Endodermal cell (in vitro differentiated cells): ENCODE data around the gene STXBP6. TPM values are rescaled to one million over a fixed set of nuclear protein-coding genes. Genes with fewer than 3 reads are reported as not detected.

ENCODE experiments used
- DNase-seq: peaks from one replicate; pipeline ENCODE4 v3.0.0-alpha.2; 2017
- H3K27ac ChIP-seq: 2 replicates; pipeline ENCODE4 v1.5.1; 2013; ENCODE audit warnings: mild to moderate bottlenecking, low read depth, low read length, moderate library complexity
- H3K27me3 ChIP-seq: 2 replicates; pipeline ENCODE4 v1.6.1; 2013; ENCODE audit warnings: mild to moderate bottlenecking, low read length, moderate library complexity; ENCODE audit not compliant: insufficient read depth, control insufficient read depth, poor library complexity, severe bottlenecking
- H3K36me3 ChIP-seq: 2 replicates; pipeline ENCODE4 v1.7.0; 2013; ENCODE audit warnings: mild to moderate bottlenecking, low read length, moderate library complexity; ENCODE audit not compliant: control insufficient read depth, insufficient read depth
- H3K4me1 ChIP-seq: one replicate; pipeline ENCODE4 v1.7.0; 2013; ENCODE audit warnings: low read length; ENCODE audit not compliant: control insufficient read depth, insufficient read depth
- H3K4me3 ChIP-seq: 2 replicates; pipeline ENCODE4 v1.5.1; 2013; ENCODE audit warnings: mild to moderate bottlenecking, low read length, moderate library complexity
- H3K9ac ChIP-seq: 2 replicates; pipeline ENCODE4 v1.6.1; 2013; ENCODE audit warnings: mild to moderate bottlenecking, low read length, moderate library complexity; ENCODE audit not compliant: poor library complexity, severe bottlenecking; ENCODE audit errors: extremely low read depth
- H3K9me3 ChIP-seq: 2 replicates; pipeline ENCODE4 v1.6.1; 2013; ENCODE audit warnings: mild to moderate bottlenecking, low read length, moderate library complexity; ENCODE audit not compliant: control insufficient read depth
- H3K27ac Mint-ChIP-seq: 2 replicates; pipeline ENCODE4 v1.8.0; 2020; ENCODE audit warnings: mixed read lengths
- H3K27me3 Mint-ChIP-seq: 2 replicates; pipeline ENCODE4 v1.8.0; 2021; ENCODE audit warnings: mild to moderate bottlenecking, mixed read lengths; ENCODE audit not compliant: insufficient read depth
- H3K36me3 Mint-ChIP-seq: 2 replicates; pipeline ENCODE4 v1.8.0; 2020; ENCODE audit warnings: low read depth, mixed read lengths
- H3K4me1 Mint-ChIP-seq: 2 replicates; pipeline ENCODE4 v1.8.0; 2020; ENCODE audit warnings: mixed read lengths
- H3K4me3 Mint-ChIP-seq: 2 replicates; pipeline ENCODE4 v1.8.0; 2020; ENCODE audit warnings: mild to moderate bottlenecking, moderate library complexity, mixed read lengths
- H3K9me3 Mint-ChIP-seq: 2 replicates; pipeline ENCODE4 v1.8.0; 2020; ENCODE audit warnings: mild to moderate bottlenecking, mixed read lengths
- WGBS, 2 experiments: methylation state at CpG; one replicate each; pipeline versions ENCODE4 v1.1.5 to v1.1.7; 2013; ENCODE audit warnings: missing lambda C conversion rate in 2 of 2, mixed read lengths in 1 of 2; ENCODE audit not compliant: insufficient coverage in 1 of 2, insufficient read length in 1 of 2; 5-methylcytosine and 5-hydroxymethylcytosine counted together
- long read RNA-seq, 4 experiments: library from polyadenylated mRNA in 2 of 4; library from RNA in 1 of 4; library from capped mRNA in 1 of 4; stranded (forward) in 3 of 4; unstranded in 1 of 4; transcript quantifications; one replicate each; pipeline ENCODE4 v2.0.0, GENCODE V29; 2020 to 2021; ENCODE audit warnings: inconsistent platforms in 1 of 4
- polyA plus RNA-seq, 2 experiments: library from polyadenylated mRNA; stranded (reverse); fragments of 50-300 nt; gene quantifications; one replicate each; pipeline ENCODE4 v1.2.3, GENCODE V29; 2013
- total RNA-seq, 2 donors: library from RNA; stranded (reverse); fragmentation: NEBNext Ultra II Directional in 1 of 2; extraction: Animal tissue kit (Norgen Biotek cat#: 25700) in 1 of 2; gene quantifications; 2 replicates in 1 of 2; 3 replicates in 1 of 2; pipeline ENCODE4 v1.2.1, GENCODE V29; 2021
- TF ChIP-seq, protein P1 (sequence below): fragments of 200-600 bp; sonication (generic); conservative IDR thresholded peaks from 2 replicates; pipeline ENCODE4 v1.5.0; 2021; ENCODE audit warnings: antibody characterized with exemption, mild to moderate bottlenecking

Gene STXBP6
- 1 to 10 TPM in 1 of 2 donors, under 1 TPM in 1; 0.64 to 1.5 TPM for total RNA-seq
- 5.1 TPM for polyA plus RNA-seq (2013, experiment 1 of 2)
- 6.2 TPM for polyA plus RNA-seq (2013, experiment 2 of 2)
- long read RNA-seq, experiment 1, full-length matches to known transcripts = 1 of 1 reads
- long read RNA-seq, experiment 1, partial matches to known transcripts = 0 of 1 reads
- long read RNA-seq, experiment 1, other reads (novel, unspliced or antisense) = 0 of 1 reads
- long read RNA-seq, experiment 2, partial matches to known transcripts = 0 of 2 reads
- long read RNA-seq, experiment 2, other reads (novel, unspliced or antisense) = 2 of 2 reads
- long read RNA-seq, experiment 3 = 0 reads
- long read RNA-seq, experiment 4, partial matches to known transcripts = 0 of 2 reads
- long read RNA-seq, experiment 4, other reads (novel, unspliced or antisense) = 2 of 2 reads

DNA sequence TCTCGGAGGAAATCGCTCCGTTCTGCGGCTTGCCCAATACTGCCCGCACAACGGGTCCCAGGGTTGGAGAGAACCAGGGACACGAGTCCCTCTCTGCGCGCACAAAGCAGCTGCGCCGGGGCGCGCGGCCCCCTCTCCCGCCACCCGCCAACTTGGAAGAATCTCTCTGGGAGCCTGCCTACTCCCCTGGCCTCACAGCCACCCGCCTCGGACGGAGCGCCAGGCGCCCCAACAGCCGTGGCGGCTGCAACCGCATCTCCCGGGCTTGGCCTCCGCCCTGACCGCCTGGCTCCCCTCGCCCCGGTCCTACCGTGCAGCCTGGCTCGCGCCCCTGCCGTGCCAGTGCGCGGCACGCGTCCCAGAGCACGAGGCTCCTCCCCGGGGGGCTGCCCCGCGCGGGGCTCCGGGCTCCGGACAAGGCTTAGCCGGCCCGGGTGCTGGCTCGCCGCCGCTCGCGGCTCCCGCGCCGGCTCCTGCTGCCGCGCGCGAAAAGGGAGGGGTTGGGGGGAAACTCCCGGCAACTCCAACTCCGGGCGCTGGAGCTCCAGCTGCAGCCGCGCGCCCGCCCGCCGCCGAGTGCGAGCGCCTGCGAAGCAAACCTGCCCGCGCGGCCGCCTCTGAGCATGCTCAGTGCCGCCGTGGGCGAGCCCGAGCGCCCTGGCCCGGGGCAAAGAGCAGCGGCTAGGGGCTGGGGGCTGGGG lies at the start of gene STXBP6:
STXBP6 (minus strand) TSS at position 580 of the 701 bp plus-strand sequence. CDS start 75,329 bp downstream, outside the sequence.
- H3K4me3 Mint-ChIP-seq = peak within 1 kb of the TSS; percentile 65
- peaks cover 63% of the 10 kb centered on the region for H3K27me3 Mint-ChIP-seq
- no peak within 1 kb of the TSS for H3K27ac ChIP-seq

GRCh38 chr14:25097120-25097519 lies 47.2 kb upstream of the STXBP6 start:
- no peak overlapping the region for H3K9ac ChIP-seq
- H3K36me3 Mint-ChIP-seq = no peaks in the 10 kb centered on the region
- no peak overlapping the region for H3K27ac ChIP-seq

More for the DNA sequence above, at the start of gene STXBP6:
- peaks cover 18% of the 10 kb centered on the region for H3K4me1 Mint-ChIP-seq
- no peak within 1 kb of the TSS for H3K9ac ChIP-seq
- no peaks in the 10 kb centered on the region for H3K36me3 ChIP-seq
- no peaks in the 10 kb centered on the region for H3K36me3 Mint-ChIP-seq
- TF ChIP-seq, protein P1, sequence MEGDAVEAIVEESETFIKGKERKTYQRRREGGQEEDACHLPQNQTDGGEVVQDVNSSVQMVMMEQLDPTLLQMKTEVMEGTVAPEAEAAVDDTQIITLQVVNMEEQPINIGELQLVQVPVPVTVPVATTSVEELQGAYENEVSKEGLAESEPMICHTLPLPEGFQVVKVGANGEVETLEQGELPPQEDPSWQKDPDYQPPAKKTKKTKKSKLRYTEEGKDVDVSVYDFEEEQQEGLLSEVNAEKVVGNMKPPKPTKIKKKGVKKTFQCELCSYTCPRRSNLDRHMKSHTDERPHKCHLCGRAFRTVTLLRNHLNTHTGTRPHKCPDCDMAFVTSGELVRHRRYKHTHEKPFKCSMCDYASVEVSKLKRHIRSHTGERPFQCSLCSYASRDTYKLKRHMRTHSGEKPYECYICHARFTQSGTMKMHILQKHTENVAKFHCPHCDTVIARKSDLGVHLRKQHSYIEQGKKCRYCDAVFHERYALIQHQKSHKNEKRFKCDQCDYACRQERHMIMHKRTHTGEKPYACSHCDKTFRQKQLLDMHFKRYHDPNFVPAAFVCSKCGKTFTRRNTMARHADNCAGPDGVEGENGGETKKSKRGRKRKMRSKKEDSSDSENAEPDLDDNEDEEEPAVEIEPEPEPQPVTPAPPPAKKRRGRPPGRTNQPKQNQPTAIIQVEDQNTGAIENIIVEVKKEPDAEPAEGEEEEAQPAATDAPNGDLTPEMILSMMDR = no peak
- H3K27me3 ChIP-seq = peaks cover 71% of the 10 kb centered on the region
- peak within 1 kb of the TSS; percentile 78 for H3K4me3 ChIP-seq
- peaks cover 4% of the 10 kb centered on the region for H3K4me1 ChIP-seq
- WGBS, 2 experiments = 0% methylated on average over 7 to 82 of the region's 82 CpGs
- H3K9me3 ChIP-seq = no peaks in the 10 kb centered on the region
- peak; percentile 87 for DNase-seq
- H3K27ac Mint-ChIP-seq = no peak within 1 kb of the TSS
- no peaks in the 10 kb centered on the region for H3K9me3 Mint-ChIP-seq

GRCh38 chr14:25095736-25096437 lies 45.9 kb upstream of the STXBP6 start:
- peaks cover 2% of the 10 kb centered on the region for H3K9me3 Mint-ChIP-seq
- TF ChIP-seq, protein P1 = no peak
- no peaks in the 10 kb centered on the region for H3K27me3 Mint-ChIP-seq
- H3K9ac ChIP-seq = no peak overlapping the region
- no peaks in the 10 kb centered on the region for H3K4me1 ChIP-seq
- H3K27me3 ChIP-seq = no peaks in the 10 kb centered on the region
- peaks cover 3% of the 10 kb centered on the region for H3K4me1 Mint-ChIP-seq
- no peak overlapping the region for H3K27ac Mint-ChIP-seq
- H3K27ac ChIP-seq = no peak overlapping the region
- H3K4me3 ChIP-seq = no peak overlapping the region
- H3K4me3 Mint-ChIP-seq = no peak overlapping the region
- no peaks in the 10 kb centered on the region for H3K36me3 ChIP-seq
- H3K36me3 Mint-ChIP-seq = no peaks in the 10 kb centered on the region
- 83 to 91% methylated on average over 2 to 5 of the region's 5 CpGs for WGBS, 2 experiments
- no peaks in the 10 kb centered on the region for H3K9me3 ChIP-seq
- no peak for DNase-seq

More at GRCh38 chr14:25097120-25097519, 47.2 kb upstream of the STXBP6 start:
- Mint-ChIP-seq H3K4me1 (no peaks in the 10 kb centered on the region), H3K27ac (no peak overlapping the region), H3K27me3 (no peaks in the 10 kb centered on the region), H3K9me3 (peaks cover 2% of the 10 kb centered on the region), H3K4me3 (no peak overlapping the region)
- no peak overlapping the region for H3K4me3 ChIP-seq
- WGBS, 2 experiments = 72 to 83% methylated on average over 2 of the region's 2 CpGs
- DNase-seq = no peak
- no peaks in the 10 kb centered on the region for H3K4me1 ChIP-seq
- H3K36me3 ChIP-seq = no peaks in the 10 kb centered on the region
- TF ChIP-seq, protein P1 = no peak
- H3K9me3 ChIP-seq = no peaks in the 10 kb centered on the region
- no peaks in the 10 kb centered on the region for H3K27me3 ChIP-seq
